HEK293 (cell line): Measurements from ENCODE around the gene CEMIP2.

ENCODE experiments used
- CTCF ChIA-PET: fragments of 350-600 bp; formaldehyde crosslinking; extraction: SDS; loops from one replicate; lab custom pipeline; 2021; ENCODE audit warnings: antibody characterized with exemption; lab: Yijun Ruan, JAX
- POLR2A ChIA-PET: fragments of 300-600 bp; formaldehyde crosslinking; extraction: SDS; loops from one replicate; lab custom pipeline; 2020; ENCODE audit warnings: antibody characterized with exemption, inconsistent platforms; lab: Yijun Ruan, JAX
- H3K27ac ChIP-seq: fragments of 200-500 bp; sonication (Bioruptor generic); 2 replicates; pipeline ENCODE4 v1.5.1; 2014; ENCODE audit warnings: low read depth, low read length, control low read depth, inconsistent platforms; ENCODE audit errors: extremely low read depth
- H3K36me3 ChIP-seq, 2 experiments: fragments of 200-500 bp in 1 of 2; sonication (Bioruptor generic) in 1 of 2; 1 replicate in 1 of 2; 2 replicates in 1 of 2; pipeline ENCODE4 v1.5.1; 2014 to 2017; ENCODE audit warnings: inconsistent platforms in 2 of 2, low read length in 2 of 2; ENCODE audit not compliant: control insufficient read depth in 2 of 2, insufficient read depth in 1 of 2
- H3K4me1 ChIP-seq: fragments of 200-500 bp; sonication (Bioruptor generic); 2 replicates; pipeline ENCODE4 v1.5.1; 2014; ENCODE audit warnings: mild to moderate bottlenecking, low read length, inconsistent platforms; ENCODE audit not compliant: control insufficient read depth, insufficient read depth
- H3K4me3 ChIP-seq: 2 replicates; pipeline ENCODE4 v1.5.1; 2011; ENCODE audit warnings: low read depth, mild to moderate bottlenecking, control low read depth, low read length, moderate library complexity
- H3K9me3 ChIP-seq: fragments of 200-500 bp; sonication (Bioruptor generic); 2 replicates; pipeline ENCODE4 v1.5.1; 2014; ENCODE audit warnings: low read depth, low read length, inconsistent platforms; ENCODE audit not compliant: control insufficient read depth, insufficient read depth
- ATF2 ChIP-seq: fragments of 450-650 bp; formaldehyde crosslinking; IDR thresholded peaks from 2 replicates; pipeline ENCODE4 v1.5.1; 2016; ENCODE audit warnings: missing biosample characterization, missing genetic modification characterization, low read depth
- BCL11A ChIP-seq: fragments of 450-650 bp; formaldehyde crosslinking; IDR thresholded peaks from 2 replicates; pipeline ENCODE4 v1.5.1; 2016; ENCODE audit warnings: low read depth, missing biosample characterization, missing genetic modification characterization
- GLIS2 ChIP-seq: fragments of 450-650 bp; formaldehyde crosslinking; IDR thresholded peaks from 2 replicates; pipeline ENCODE4 v1.5.1; 2016; ENCODE audit warnings: missing biosample characterization, missing genetic modification characterization
- KLF9 ChIP-seq: fragments of 450-650 bp; formaldehyde crosslinking; IDR thresholded peaks from 2 replicates; pipeline ENCODE4 v1.5.1; 2016; ENCODE audit warnings: missing biosample characterization, missing genetic modification characterization, low read depth
- PRDM1 ChIP-seq: fragments of 450-650 bp; formaldehyde crosslinking; IDR thresholded peaks from 2 replicates; pipeline ENCODE4; 2016; ENCODE audit warnings: missing biosample characterization, missing genetic modification characterization
- YY1 ChIP-seq: fragments of 450-650 bp; formaldehyde crosslinking; IDR thresholded peaks from 2 replicates; pipeline ENCODE4 v1.5.1; 2018; ENCODE audit warnings: missing biosample characterization, missing genetic modification characterization
- YY2 ChIP-seq: fragments of 450-650 bp; formaldehyde crosslinking; IDR thresholded peaks from 2 replicates; pipeline ENCODE4 v1.5.1; 2016; ENCODE audit warnings: missing biosample characterization, missing genetic modification characterization
- ZBTB21 ChIP-seq: fragments of 450-650 bp; formaldehyde crosslinking; IDR thresholded peaks from 2 replicates; pipeline ENCODE4 v1.5.1; 2017; ENCODE audit warnings: missing biosample characterization, missing genetic modification characterization
- ZBTB6 ChIP-seq: fragments of 450-650 bp; formaldehyde crosslinking; IDR thresholded peaks from 2 replicates; pipeline ENCODE4 v1.5.1; 2017; ENCODE audit warnings: missing biosample characterization, missing genetic modification characterization
- ZEB2 ChIP-seq: fragments of 450-650 bp; formaldehyde crosslinking; IDR thresholded peaks from 2 replicates; pipeline ENCODE4 v1.5.1; 2016; ENCODE audit warnings: missing biosample characterization, missing genetic modification characterization
- ZFHX2 ChIP-seq: fragments of 450-650 bp; formaldehyde crosslinking; conservative IDR thresholded peaks from 2 replicates; pipeline ENCODE4 v1.5.1; 2016; ENCODE audit warnings: missing biosample characterization, missing genetic modification characterization
- ZNF211 ChIP-seq: fragments of 450-650 bp; formaldehyde crosslinking; IDR thresholded peaks from 2 replicates; pipeline ENCODE4 v1.5.1; 2016; ENCODE audit warnings: low read depth, missing biosample characterization, missing genetic modification characterization
- ZNF324 ChIP-seq: fragments of 450-650 bp; formaldehyde crosslinking; IDR thresholded peaks from 2 replicates; pipeline ENCODE4 v1.5.1; 2016; ENCODE audit warnings: missing biosample characterization, missing genetic modification characterization
- ZNF335 ChIP-seq: fragments of 450-650 bp; formaldehyde crosslinking; conservative IDR thresholded peaks from 2 replicates; pipeline ENCODE4 v1.5.1; 2016; ENCODE audit warnings: missing biosample characterization, missing genetic modification characterization
- ZNF423 ChIP-seq: fragments of 450-650 bp; formaldehyde crosslinking; IDR thresholded peaks from 2 replicates; pipeline ENCODE4 v1.5.1; 2016; ENCODE audit warnings: missing biosample characterization, missing genetic modification characterization
- ZNF48 ChIP-seq: fragments of 450-650 bp; formaldehyde crosslinking; IDR thresholded peaks from 2 replicates; pipeline ENCODE4 v1.5.1; 2016; ENCODE audit warnings: missing biosample characterization, missing genetic modification characterization
- ZNF530 ChIP-seq: fragments of 450-650 bp; formaldehyde crosslinking; IDR thresholded peaks from 2 replicates; pipeline ENCODE4 v1.5.1; 2016; ENCODE audit warnings: low read depth, missing biosample characterization, missing genetic modification characterization
- ZNF629 ChIP-seq: fragments of 450-650 bp; formaldehyde crosslinking; IDR thresholded peaks from 2 replicates; pipeline ENCODE4 v1.5.1; 2017; ENCODE audit warnings: missing biosample characterization, missing genetic modification characterization
- ZNF658 ChIP-seq: fragments of 450-650 bp; formaldehyde crosslinking; IDR thresholded peaks from 2 replicates; pipeline ENCODE4; 2016; ENCODE audit warnings: missing biosample characterization, missing genetic modification characterization
- ZNF677 ChIP-seq: fragments of 450-650 bp; IDR thresholded peaks from 2 replicates; pipeline ENCODE4 v1.5.0; 2018; ENCODE audit warnings: missing biosample characterization, mild to moderate bottlenecking, missing genetic modification characterization, moderate library complexity
- TF ChIP-seq, protein P1 (sequence below): fragments of 450-650 bp; formaldehyde crosslinking; IDR thresholded peaks from 2 replicates; pipeline ENCODE4 v1.5.1; 2016; ENCODE audit warnings: missing biosample characterization, missing genetic modification characterization
- TF ChIP-seq, protein P2 (sequence below): fragments of 450-650 bp; formaldehyde crosslinking; optimal IDR thresholded peaks from 2 replicates; pipeline ENCODE3; 2016; ENCODE audit warnings: missing biosample characterization, mild to moderate bottlenecking, missing genetic modification characterization

CEMIP2 gene

DNA sequence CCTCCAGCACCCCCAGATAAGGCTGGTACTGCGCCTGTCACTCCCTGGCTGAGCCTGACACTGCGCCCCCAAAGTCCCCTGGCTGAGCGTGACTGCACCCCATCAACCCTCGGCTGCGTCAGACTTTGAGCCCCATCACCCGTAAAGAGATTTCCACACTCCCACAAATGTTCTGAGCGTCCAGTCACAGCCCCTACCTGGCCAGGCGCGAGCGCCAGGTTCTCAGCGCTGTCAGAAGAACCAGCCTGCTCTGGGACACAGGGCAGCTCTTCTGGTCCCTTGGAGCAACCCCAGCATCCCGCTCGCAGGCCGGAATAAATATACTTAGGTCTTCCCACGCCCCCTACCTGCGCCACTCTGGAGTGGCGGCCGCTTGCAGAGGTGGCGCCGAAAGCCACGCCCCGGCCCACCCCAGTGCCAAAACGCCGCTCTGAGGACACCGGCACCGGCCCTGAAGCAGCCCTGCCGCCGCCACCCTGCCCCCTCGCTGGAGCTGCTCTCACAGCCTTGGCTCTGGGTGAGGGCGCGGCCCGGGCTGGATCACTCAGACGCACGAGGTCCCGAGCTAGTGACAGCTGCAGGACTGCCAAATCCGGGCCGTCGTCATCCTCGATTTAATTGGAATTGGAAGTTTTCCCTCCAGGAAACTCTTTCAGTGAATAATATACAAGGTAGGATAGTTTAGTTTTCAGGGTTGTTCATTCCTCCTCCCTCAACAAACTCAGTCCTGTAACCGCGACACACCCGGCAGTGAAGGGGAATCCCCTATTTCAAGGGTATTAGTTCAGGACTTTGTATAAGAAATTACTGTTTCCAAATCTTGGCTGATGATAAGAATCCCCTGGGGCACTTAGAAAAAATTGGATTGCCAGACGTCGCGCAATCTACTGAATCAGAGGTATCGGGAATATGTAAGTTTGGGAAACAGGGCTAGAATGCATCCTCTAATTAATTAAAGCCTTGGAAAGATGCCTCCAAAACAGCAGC lies 1.2 kb upstream of the CEMIP2 start (continued):
- TF ChIP-seq, protein P1, sequence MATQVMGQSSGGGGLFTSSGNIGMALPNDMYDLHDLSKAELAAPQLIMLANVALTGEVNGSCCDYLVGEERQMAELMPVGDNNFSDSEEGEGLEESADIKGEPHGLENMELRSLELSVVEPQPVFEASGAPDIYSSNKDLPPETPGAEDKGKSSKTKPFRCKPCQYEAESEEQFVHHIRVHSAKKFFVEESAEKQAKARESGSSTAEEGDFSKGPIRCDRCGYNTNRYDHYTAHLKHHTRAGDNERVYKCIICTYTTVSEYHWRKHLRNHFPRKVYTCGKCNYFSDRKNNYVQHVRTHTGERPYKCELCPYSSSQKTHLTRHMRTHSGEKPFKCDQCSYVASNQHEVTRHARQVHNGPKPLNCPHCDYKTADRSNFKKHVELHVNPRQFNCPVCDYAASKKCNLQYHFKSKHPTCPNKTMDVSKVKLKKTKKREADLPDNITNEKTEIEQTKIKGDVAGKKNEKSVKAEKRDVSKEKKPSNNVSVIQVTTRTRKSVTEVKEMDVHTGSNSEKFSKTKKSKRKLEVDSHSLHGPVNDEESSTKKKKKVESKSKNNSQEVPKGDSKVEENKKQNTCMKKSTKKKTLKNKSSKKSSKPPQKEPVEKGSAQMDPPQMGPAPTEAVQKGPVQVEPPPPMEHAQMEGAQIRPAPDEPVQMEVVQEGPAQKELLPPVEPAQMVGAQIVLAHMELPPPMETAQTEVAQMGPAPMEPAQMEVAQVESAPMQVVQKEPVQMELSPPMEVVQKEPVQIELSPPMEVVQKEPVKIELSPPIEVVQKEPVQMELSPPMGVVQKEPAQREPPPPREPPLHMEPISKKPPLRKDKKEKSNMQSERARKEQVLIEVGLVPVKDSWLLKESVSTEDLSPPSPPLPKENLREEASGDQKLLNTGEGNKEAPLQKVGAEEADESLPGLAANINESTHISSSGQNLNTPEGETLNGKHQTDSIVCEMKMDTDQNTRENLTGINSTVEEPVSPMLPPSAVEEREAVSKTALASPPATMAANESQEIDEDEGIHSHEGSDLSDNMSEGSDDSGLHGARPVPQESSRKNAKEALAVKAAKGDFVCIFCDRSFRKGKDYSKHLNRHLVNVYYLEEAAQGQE (tag by site-specific recombination): no peak
- no peak for TF ChIP-seq YY2 (tag by site-specific recombination)
- TF ChIP-seq ZNF658 (tag by site-specific recombination): no peak
- TF ChIP-seq GLIS2: peak; percentile 68; the same call in 1 of the 2 replicates
- TF ChIP-seq ZNF324: no peak
- peak; percentile 37; the same call in 1 of the 2 replicates for TF ChIP-seq ZFHX2 (tag by site-specific recombination)
- no peak for TF ChIP-seq YY1 (tag by site-specific recombination)
- TF ChIP-seq ZEB2: no peak
- 0 out of 2 replicates have a peak, but pooled peaks have one; percentile 13 for TF ChIP-seq ZNF423 (tag by site-specific recombination)
- TF ChIP-seq KLF9 (tag by site-specific recombination): 0 out of 2 replicates have a peak, but pooled peaks have one; percentile 52
- no peak for TF ChIP-seq BCL11A
- TF ChIP-seq ZNF677 (tag by site-specific recombination): no peak
- TF ChIP-seq ZBTB21 (tag by site-specific recombination): 0 out of 2 replicates have a peak, but pooled peaks have one; percentile 24
- TF ChIP-seq ZNF48 (tag by site-specific recombination): no peak
- TF ChIP-seq, protein P2, sequence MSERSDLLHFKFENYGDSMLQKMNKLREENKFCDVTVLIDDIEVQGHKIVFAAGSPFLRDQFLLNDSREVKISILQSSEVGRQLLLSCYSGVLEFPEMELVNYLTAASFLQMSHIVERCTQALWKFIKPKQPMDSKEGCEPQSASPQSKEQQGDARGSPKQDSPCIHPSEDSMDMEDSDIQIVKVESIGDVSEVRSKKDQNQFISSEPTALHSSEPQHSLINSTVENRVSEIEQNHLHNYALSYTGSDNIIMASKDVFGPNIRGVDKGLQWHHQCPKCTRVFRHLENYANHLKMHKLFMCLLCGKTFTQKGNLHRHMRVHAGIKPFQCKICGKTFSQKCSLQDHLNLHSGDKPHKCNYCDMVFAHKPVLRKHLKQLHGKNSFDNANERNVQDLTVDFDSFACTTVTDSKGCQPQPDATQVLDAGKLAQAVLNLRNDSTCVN (tag by site-specific recombination): peak; percentile 11
- no peak for TF ChIP-seq ZNF211 (tag by site-specific recombination)
- peak; percentile 57; the same call in 1 of the 2 replicates for TF ChIP-seq ZNF629 (tag by site-specific recombination)
- TF ChIP-seq ZBTB6: no peak
- no peak for TF ChIP-seq ZNF530 (tag by site-specific recombination)

- Histone ChIP-seq H3K4me3 (peak overlapping the region; percentile 92), H3K36me3 (no peaks in the 10 kb centered on the region), H3K27ac (no peak overlapping the region; the same call in 1 of the 2 replicates), H3K9me3 (no peaks in the 10 kb centered on the region), H3K4me1 (no peaks in the 10 kb centered on the region)
- POLR2A ChIA-PET: interaction anchor here (0.6 to 1.7 kb wide), 10 partner anchors 11 to 1128 kb away, joined by 3 to 11 read pairs (median 4); no protein-coding TSS in a partner anchor
- TF ChIP-seq ZNF335 (tag by site-specific recombination) (peak; percentile 51), ATF2 (tag by site-specific recombination) (no peak), PRDM1 (tag by site-specific recombination) (peak; percentile 5; the same call in 1 of the 2 replicates), GLIS2 (peak; percentile 37; the same call in 1 of the 2 replicates)
- CTCF ChIA-PET: interaction anchor here (0.5 to 4.9 kb wide), 11 partner anchors 43 to 1143 kb away, joined by 3 to 40 read pairs (median 3); no protein-coding TSS in a partner anchor
These were observed 464 bp downstream of the CEMIP2 start for GRCh38 chr9:71767776-71768321.
